ENCODE data around the gene LRRC28. TPM values are rescaled to one million over a fixed set of nuclear protein-coding genes. Genes with fewer than 3 reads are reported as not detected.

LRRC28 gene
- total and polyA plus RNA-seq, 2 experiments from 2014 or later: 24.9 to 45.5 TPM

DNA sequence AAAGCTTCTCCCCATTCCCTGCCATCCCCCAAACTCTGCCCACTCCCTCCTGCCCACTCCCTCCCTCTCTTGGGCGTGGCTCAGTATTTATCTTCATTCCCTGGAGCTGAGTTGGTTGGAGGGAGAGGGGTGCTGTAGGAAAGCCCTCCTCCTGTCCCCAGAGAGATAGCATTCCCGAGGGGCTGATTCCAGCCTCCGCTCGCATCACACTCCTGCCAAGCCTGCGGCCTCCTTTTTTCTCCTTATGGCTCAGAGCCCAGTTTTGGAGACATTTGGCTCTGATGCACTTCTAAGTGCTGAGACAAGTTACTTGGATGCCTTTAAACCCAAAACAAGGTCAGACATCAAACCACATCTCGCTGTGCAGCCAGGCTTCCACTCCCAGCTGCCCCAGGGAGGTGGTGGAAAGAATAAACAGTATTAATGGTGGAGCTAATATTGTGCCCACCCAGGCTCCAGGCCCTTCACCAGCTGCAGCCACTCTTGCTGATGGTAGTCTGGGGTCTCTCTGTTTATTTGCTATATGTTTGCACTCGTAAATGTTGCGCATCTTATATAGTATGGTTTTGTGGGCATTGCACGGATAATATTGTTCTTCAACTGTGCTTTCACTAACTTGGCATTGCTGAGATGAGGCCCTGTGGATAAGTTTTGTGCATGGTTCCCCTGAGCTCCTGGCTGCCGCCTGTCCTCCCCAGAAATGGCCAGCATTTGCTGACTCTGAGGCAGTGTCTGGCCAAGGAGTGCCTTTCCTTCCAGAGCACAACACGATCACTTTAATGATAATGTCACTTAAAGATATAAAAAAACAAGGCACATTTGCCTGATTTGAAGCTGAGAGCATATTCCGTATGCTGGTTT, 157.2 kb downstream of the LRRC28 start:
- Histone ChIP-seq H3K36me3 (no peaks in the 10 kb centered on the region), H3K27me3 (no peaks in the 10 kb centered on the region), H3K4me1 (ENCODE audit: low read depth) (no peaks in the 10 kb centered on the region), H3K27ac (peak overlapping the region; percentile 8), H3K9me3 (ENCODE audit: low read depth) (no peaks in the 10 kb centered on the region), H3K4me3 (no peak overlapping the region)
- peak in 1 of 2 donors; percentile 95 for DNase-seq (ENCODE audit: low read depth in 1 of 2, low spot score in 1 of 2)
- TF ChIP-seq, protein P1, sequence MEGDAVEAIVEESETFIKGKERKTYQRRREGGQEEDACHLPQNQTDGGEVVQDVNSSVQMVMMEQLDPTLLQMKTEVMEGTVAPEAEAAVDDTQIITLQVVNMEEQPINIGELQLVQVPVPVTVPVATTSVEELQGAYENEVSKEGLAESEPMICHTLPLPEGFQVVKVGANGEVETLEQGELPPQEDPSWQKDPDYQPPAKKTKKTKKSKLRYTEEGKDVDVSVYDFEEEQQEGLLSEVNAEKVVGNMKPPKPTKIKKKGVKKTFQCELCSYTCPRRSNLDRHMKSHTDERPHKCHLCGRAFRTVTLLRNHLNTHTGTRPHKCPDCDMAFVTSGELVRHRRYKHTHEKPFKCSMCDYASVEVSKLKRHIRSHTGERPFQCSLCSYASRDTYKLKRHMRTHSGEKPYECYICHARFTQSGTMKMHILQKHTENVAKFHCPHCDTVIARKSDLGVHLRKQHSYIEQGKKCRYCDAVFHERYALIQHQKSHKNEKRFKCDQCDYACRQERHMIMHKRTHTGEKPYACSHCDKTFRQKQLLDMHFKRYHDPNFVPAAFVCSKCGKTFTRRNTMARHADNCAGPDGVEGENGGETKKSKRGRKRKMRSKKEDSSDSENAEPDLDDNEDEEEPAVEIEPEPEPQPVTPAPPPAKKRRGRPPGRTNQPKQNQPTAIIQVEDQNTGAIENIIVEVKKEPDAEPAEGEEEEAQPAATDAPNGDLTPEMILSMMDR (IDR thresholded peaks at IDR 0.05; ENCODE audit: low read depth, low read length): no peak

DNA sequence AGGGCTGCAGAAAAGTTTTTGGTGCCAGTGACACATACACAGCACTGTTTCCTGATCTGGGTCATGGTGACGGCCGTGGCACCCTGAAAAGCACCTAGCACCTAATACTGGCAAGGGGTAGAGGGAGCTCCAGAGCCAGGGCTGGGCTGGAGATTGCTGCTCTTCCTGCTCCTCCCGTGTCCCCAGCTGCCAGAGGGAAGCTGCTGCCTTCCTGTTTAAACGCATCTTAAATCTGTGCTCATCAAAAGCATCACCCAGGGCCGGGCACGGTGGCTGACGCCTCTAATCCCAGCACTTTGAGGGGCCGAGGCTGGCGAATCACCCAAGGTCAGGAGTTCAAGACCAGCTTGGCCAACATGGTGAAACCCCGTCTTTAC, 157.8 kb downstream of the LRRC28 start:
- peak; percentile 73 to 78 for DNase-seq (ENCODE audit: low read depth in 1 of 2, low spot score in 1 of 2)
- H3K36me3 ChIP-seq: no peaks in the 10 kb centered on the region
- H3K9me3 ChIP-seq (ENCODE audit: low read depth): no peaks in the 10 kb centered on the region
- H3K4me1 ChIP-seq (ENCODE audit: low read depth): no peaks in the 10 kb centered on the region
- TF ChIP-seq, protein P1 (IDR thresholded peaks at IDR 0.05; ENCODE audit: low read depth, low read length): peak; percentile 58
- H3K27me3 ChIP-seq: no peaks in the 10 kb centered on the region
- H3K27ac ChIP-seq: peak overlapping the region; percentile 8
- no peak overlapping the region for H3K4me3 ChIP-seq

DNA sequence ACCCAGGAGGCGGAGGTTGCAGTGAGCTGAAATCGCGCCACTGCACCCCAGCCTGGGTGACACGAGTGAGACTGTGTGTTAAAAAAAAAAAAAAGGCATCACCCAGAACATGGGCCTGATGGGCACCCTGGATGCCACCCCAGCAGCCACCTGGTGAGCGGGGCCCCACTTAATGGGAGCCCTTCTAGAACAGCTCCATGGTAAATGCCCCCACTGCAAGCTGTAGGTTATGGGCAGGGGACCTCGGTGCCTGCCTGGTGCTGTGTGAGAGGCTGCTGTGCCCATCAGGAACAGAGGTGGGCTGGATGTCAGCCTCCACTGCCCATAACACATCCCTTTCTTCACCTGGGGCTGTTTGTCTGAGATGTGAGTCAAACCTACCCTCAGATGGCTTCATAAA, 158.3 kb downstream of the LRRC28 start:
- Histone ChIP-seq H3K27me3 (no peaks in the 10 kb centered on the region), H3K36me3 (no peaks in the 10 kb centered on the region), H3K9me3 (ENCODE audit: low read depth) (no peaks in the 10 kb centered on the region), H3K4me1 (ENCODE audit: low read depth) (no peaks in the 10 kb centered on the region), H3K4me3 (no peak overlapping the region), H3K27ac (no peak overlapping the region)
- no peak for DNase-seq (ENCODE audit: low read depth in 1 of 2, low spot score in 1 of 2)
- TF ChIP-seq, protein P1 (IDR thresholded peaks at IDR 0.05; ENCODE audit: low read depth, low read length): no peak

DNA sequence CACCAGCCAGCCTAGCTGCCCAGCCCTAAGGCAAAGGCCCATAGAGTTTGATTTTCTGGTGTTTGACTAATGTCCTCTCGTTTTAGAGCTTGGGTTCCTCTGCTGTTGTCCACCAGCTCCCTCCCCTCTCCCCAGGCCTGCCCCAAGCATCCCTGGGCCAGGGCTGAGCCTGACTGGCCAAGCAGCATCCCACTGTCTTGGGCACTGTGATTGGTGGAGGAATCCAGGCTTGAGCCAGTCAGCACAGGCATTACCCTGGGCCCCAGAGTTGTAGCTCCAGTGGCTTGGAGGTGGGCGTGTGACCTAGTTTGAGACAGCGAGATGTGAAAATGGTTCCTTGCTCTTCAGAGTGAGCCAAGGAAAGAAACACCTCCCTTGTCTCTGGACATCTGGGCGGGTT, 159.2 kb downstream of the LRRC28 start:
- Histone ChIP-seq H3K27me3 (no peaks in the 10 kb centered on the region), H3K27ac (no peak overlapping the region), H3K9me3 (ENCODE audit: low read depth) (no peaks in the 10 kb centered on the region), H3K36me3 (no peaks in the 10 kb centered on the region), H3K4me3 (no peak overlapping the region), H3K4me1 (ENCODE audit: low read depth) (no peaks in the 10 kb centered on the region)
- no peak for DNase-seq (ENCODE audit: low read depth in 1 of 2, low spot score in 1 of 2)
- TF ChIP-seq, protein P1 (IDR thresholded peaks at IDR 0.05; ENCODE audit: low read depth, low read length): no peak

DNA sequence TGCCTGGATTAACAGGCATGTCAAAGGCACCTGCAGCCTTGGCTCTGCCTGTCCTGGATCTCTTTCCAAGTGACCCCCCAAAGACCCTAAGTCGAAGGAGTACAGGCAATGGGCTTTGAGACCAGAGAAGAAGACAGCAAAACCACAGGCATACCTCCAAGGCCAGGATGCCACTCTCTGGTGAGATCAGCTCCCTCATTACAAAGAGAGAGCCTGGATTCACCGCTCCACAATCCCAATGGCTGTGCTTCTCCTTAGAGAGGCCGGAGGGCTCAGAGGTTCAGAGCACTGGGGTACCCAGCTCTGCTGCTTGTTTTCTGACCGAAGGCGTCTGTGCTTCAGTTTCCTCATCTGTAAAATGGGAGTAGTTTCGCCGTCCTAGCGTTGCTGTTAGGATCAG, 160.0 kb downstream of the LRRC28 start:
- no peaks in the 10 kb centered on the region for H3K36me3 ChIP-seq
- no peak overlapping the region for H3K4me3 ChIP-seq
- DNase-seq (ENCODE audit: low read depth in 1 of 2, low spot score in 1 of 2): no peak
- TF ChIP-seq, protein P1 (IDR thresholded peaks at IDR 0.05; ENCODE audit: low read depth, low read length): no peak
- no peaks in the 10 kb centered on the region for H3K4me1 ChIP-seq (ENCODE audit: low read depth)
- H3K9me3 ChIP-seq (ENCODE audit: low read depth): no peaks in the 10 kb centered on the region
- H3K27ac ChIP-seq: no peak overlapping the region
- H3K27me3 ChIP-seq: no peaks in the 10 kb centered on the region
